Measurements from ENCODE around the gene SHMT2.

GRCh38 chr12:57236201-57236924 lies 6.9 kb downstream of the SHMT2 start:
- TF ChIP-seq, protein P1, sequence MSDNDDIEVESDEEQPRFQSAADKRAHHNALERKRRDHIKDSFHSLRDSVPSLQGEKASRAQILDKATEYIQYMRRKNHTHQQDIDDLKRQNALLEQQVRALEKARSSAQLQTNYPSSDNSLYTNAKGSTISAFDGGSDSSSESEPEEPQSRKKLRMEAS (IDR thresholded peaks at IDR 0.05; ENCODE audit: insufficient read depth, insufficient read length) = no peak
- TF ChIP-seq POLR2A (IDR thresholded peaks at IDR 0.05; ENCODE audit: low read depth, low read length) = no peak
- no peak for TF ChIP-seq CTCF (IDR thresholded peaks at IDR 0.05; ENCODE audit: extremely low read depth in 1 of 2, insufficient read depth in 1 of 2, low read depth in 1 of 2, low read length in 2 of 2)
- TF ChIP-seq EZH2 (IDR thresholded peaks at IDR 0.05; ENCODE audit: borderline replicate concordance, low read depth, low read length, severe bottlenecking) = peak; percentile 46
- TF ChIP-seq POLR2AphosphoS5 (IDR thresholded peaks at IDR 0.05; ENCODE audit: insufficient read depth, low read depth, low read length) = no peak
- TF ChIP-seq MYC (IDR thresholded peaks at IDR 0.05; ENCODE audit: low read depth, low read length) = no peak
- TF ChIP-seq FOS (IDR thresholded peaks at IDR 0.05; ENCODE audit: borderline replicate concordance, insufficient read depth, low read length) = no peak
- no peak for TF ChIP-seq GATA2 (IDR thresholded peaks at IDR 0.05; ENCODE audit: insufficient read depth, insufficient read length, low read depth, low read length)
- TF ChIP-seq JUN (IDR thresholded peaks at IDR 0.05; ENCODE audit: borderline replicate concordance, insufficient read depth, insufficient read length, low read depth) = no peak
